RWPE1 (cell line): ENCODE data around the gene TBC1D16.
"Not testable (repeated sequence)": the region's sequence is repeated elsewhere in the genome, so short reads cannot be mapped to it uniquely, and the experiment has no call there.

Experiments
- CTCF ChIA-PET: fragments of 350-600 bp; sonication (Branson Sonifier 250); formaldehyde crosslinking; extraction: SDS; loops from one replicate; lab custom pipeline; 2021; lab: Yijun Ruan, JAX
- POLR2A ChIA-PET: fragments of 400-600 bp; formaldehyde crosslinking; extraction: SDS; loops from one replicate; lab custom pipeline; 2020; ENCODE audit warnings: antibody characterized with exemption; ENCODE audit not compliant: low non-redundant PET; lab: Yijun Ruan, JAX
- DNase-seq: peaks from one replicate; pipeline ENCODE4 v3.0.0; 2012; ENCODE audit warnings: low spot score
- H3K27ac ChIP-seq: fragments of 450-650 bp; 2 replicates; pipeline ENCODE4 v1.5.1; 2017
- TF ChIP-seq, protein P1 (sequence below): fragments of 450-650 bp; conservative IDR thresholded peaks from 2 replicates; pipeline ENCODE4 v1.5.1; 2017; ENCODE audit warnings: low read depth, mild to moderate bottlenecking

TBC1D16 gene

DNA sequence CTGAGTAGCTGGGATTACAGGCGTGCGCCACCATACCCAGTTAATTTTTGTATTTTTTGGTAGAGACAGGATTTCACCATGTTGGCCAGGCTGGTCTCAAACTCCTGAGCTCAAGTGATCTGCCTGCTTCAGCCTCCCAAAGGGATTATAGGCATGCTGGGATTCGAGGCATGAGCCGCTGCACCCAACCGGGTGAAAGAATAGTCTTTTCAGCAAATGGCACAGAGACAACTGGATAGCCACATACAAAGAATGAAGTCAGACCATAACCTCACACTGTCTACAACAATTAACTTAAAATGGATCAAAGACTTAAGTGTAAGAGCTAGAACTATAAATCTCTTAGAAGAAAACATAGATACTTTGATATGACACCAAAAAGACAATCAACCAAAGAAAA is 67.6 kb downstream of the TBC1D16 start:
- TF ChIP-seq, protein P1, sequence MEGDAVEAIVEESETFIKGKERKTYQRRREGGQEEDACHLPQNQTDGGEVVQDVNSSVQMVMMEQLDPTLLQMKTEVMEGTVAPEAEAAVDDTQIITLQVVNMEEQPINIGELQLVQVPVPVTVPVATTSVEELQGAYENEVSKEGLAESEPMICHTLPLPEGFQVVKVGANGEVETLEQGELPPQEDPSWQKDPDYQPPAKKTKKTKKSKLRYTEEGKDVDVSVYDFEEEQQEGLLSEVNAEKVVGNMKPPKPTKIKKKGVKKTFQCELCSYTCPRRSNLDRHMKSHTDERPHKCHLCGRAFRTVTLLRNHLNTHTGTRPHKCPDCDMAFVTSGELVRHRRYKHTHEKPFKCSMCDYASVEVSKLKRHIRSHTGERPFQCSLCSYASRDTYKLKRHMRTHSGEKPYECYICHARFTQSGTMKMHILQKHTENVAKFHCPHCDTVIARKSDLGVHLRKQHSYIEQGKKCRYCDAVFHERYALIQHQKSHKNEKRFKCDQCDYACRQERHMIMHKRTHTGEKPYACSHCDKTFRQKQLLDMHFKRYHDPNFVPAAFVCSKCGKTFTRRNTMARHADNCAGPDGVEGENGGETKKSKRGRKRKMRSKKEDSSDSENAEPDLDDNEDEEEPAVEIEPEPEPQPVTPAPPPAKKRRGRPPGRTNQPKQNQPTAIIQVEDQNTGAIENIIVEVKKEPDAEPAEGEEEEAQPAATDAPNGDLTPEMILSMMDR, result no peak
- DNase-seq, result no peak
- ChIA-PET POLR2A (no interaction called here), CTCF (interaction anchor here (0.6 kb wide), 1 partner anchor 128 kb away, joined by 3 read pairs; no protein-coding TSS in a partner anchor)
- no peak overlapping the region for H3K27ac ChIP-seq

DNA sequence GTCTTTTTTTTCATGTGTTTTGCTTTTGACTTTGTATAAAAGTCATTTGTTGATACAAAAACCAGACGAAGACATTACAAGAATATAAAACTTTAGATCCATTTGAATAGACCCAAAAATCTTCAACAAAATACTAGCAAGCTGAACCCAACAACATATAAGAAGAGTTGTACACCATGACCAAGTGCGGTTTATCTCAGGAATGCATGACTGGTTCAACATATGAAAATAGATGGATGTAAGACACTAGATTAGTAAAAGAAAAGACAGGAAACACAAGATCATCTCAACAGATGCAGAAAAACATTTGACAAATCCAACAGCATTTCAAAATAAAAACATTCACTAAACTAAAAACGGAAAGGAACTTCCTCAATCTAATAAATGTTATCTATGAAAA is 69.0 kb downstream of the TBC1D16 start:
- TF ChIP-seq, protein P1, result no peak
- POLR2A ChIA-PET, result no interaction called here

DNA sequence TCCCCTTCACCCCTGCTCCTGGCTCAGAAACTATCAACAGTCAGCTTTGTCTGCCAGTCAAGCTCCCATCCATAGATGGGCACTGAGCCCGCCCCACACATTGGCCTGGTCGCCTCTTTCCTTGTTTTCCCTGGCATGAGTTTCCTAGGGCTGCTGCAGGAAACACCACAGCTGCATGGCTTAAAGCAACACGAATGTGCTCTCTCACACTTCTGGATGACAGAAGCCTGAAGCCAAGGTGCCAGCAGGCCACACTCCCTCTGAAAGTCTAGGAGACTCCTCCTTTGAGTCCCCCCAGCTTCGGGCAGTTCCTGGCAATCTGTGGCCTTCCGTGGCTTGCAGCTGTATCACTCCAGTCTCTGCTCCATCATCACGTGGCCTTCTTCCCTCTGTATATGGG is 69.9 kb downstream of the TBC1D16 start:
- H3K27ac ChIP-seq, result no peak overlapping the region
- POLR2A ChIA-PET, result no interaction called here
- TF ChIP-seq, protein P1, result no peak
- CTCF ChIA-PET, result interaction anchor here (0.6 kb wide), 1 partner anchor 16 kb away, joined by 3 read pairs; no protein-coding TSS in a partner anchor
- no peak for DNase-seq

More for the DNA sequence above, 69.0 kb downstream of the TBC1D16 start:
- CTCF ChIA-PET, result no interaction called here
- no peak overlapping the region for H3K27ac ChIP-seq
- DNase-seq, result no peak

DNA sequence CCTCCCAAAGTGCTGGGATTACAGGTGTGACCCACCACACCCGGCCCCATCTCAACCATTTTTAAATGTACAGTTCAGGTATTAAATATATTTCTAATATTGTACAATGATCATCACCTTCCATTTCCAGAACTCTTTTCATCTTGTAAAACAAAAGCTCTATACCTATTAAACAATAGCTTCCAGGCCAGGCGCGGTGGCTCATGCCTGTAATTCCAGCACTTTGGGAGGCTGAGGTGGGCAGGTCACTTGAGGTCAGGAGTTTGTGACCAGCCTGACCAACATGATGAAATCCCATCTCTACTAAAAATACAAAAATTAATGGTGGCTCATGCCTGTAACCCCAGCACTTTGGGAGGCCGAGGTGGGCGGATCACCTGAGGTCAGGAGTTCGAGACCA is 73.2 kb downstream of the TBC1D16 start:
- POLR2A ChIA-PET, CTCF ChIA-PET, DNase-seq, H3K27ac ChIP-seq: not testable (repeated sequence)

DNA sequence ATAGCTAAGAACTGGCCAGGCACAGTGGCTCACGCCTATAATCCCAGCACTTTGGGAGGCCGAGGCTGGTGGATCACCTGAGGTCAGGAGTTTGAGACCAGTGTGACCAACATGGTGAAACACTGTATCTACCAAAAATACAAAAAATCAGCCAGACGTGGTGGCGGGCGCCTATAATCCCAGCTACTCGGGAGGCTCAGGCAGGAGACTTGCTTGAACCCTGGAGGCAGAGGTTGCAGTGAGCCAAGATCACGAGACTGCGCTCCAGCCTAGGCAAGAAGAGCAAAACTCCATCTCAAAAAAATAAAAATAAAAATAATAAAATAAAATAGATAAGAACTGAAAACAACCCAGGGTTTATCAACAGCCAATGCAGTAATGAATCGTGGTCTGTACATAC is 74.1 kb downstream of the TBC1D16 start:
- CTCF ChIA-PET, H3K27ac ChIP-seq, POLR2A ChIA-PET, DNase-seq: not testable (repeated sequence)

DNA sequence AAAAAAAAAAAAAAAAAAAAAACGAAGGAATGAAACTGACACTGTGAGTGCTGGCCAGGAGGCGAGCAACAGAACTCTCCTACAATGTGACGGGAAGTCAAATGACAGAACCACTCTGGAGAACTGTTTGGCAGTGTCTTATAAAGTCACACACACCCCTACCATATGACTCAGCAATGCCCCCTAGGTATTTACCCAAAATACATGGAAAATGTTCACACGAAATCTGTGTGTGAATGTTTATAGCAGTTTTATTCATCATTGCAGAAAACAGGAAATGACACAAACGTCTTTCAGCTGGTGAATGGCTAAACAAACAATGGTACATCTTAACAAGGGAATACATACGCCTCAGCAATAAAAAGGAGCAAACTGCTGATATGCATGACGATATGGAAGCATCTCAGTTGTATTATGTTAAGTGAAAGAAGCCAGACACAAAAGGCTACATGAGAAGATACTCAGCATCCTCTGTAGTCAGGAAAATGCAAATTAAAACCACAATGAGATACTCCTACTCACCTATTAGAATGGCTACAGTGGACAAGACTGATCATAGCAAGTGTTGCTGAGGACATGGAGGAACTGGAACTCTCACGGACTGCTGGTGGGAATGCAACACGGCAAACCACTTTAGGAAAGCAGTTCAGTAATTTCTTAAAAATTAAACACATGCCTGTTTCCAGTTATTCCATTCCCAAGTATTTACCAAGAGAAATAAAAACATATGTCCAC is 74.7 kb downstream of the TBC1D16 start:
- POLR2A ChIA-PET, result no interaction called here
- CTCF ChIA-PET, result no interaction called here
- TF ChIP-seq, protein P1, result no peak
- H3K27ac ChIP-seq, result no peak overlapping the region
- no peak for DNase-seq

DNA sequence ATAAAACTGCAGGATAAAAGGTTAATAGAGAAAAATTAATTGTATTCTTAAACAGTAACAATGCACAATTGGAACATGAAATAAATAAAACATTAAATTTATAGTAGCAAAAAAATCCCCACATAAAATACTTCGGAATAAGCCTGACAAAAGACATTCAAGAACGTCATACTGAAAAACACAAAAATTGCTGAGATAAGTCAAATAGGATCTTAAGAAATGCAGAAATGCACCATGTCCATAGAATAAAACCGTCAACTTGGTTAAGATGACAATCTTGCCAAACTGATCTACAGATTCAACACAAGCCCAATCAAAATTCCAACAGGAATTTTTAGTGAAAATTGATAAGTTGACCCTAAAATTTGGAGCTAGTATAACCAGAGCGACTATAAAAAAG is 76.6 kb downstream of the TBC1D16 start:
- TF ChIP-seq, protein P1, result no peak
- CTCF ChIA-PET, result no interaction called here

More for the DNA sequence above, 76.6 kb downstream of the TBC1D16 start:
- POLR2A ChIA-PET, result no interaction called here
- no peak for DNase-seq
- no peak overlapping the region for H3K27ac ChIP-seq
